NCI-H526 treated with DMSO at 0.1 percent for 48 hours (cell line): Measurements from ENCODE around the gene MEPCE.
"Not testable (repeated sequence)": the region's sequence is repeated elsewhere in the genome, so short reads cannot be mapped to it uniquely, and the experiment has no call there.

Experiments
- DNase-seq: peaks from one replicate; lab custom pipeline; 2025; lab: John Stamatoyannopoulos, UW

MEPCE gene

DNA sequence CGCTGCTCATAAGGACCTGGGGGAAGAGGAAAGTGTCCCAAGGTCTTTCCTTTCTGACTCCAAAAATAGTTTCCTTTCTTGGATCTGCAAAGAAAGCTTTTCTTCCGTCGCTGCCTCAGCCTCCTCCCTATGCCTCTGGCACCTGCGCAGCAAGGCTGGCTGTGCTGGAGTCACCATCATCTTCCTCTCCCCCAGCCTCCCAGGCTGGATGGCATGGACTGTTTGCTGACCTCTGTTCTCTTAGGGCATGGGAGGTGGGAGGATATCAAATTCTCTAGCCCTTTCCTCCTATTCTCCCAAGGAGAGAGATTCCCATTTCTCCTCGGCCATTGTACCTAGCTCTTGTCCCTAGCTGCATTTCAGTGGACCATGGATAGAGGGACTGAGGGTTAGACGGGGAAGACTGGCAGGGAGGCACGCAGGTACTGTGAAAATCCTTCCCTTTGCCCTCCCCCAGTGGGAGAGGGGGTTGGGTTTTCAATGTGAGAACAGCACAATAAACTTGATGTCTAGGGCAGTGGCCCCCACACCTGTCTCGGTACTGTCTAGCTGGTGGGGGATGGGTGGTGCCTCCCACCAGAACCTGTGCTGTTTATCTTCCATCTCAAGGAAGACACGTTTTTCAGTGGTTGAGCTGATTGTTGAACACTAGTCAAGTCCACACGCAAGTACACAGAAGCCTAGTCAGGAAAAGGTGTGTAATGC is 4.1 kb downstream of the MEPCE start:
- DNase-seq = no peak

DNA sequence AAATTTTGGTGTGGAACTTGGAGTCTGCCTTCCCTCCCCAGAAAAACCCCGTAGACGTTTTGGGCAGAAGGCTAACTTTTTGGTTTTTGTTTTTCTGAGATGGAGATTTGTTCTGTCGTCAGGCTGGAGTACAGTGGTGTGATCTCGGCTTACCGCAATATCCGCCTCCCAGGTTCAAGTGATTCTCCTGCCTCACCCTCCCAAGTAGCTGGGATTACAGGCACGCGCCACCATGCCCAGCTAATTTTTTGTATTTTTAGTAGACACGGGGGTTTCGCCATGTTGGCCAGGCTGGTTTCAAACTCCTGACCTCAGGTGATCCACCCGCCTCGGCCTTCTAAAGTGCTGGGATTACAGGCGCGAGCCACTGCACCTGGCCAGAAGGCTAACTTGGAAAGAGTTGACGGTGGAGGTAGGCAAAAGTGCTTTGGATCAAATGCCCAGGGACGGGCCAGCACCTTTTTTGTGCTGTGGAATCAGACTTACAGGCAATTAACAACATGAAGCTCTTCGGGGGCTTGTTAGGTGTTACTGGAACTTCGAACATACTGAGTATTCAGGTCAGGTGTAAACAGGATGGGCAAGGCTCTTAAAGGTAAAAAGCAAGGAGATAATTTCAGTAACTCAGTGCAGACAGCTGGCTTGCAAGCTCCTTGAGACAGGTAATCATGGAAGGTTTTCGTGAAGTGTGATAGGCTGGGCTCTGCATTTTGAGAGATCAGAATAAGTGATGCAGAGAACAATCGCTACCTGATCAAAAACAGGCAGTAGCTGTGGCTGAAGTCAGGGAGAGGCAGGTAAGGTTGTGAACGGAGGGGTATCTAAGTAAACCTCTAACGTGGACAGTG is 4.9 kb downstream of the MEPCE start:
- no peak for DNase-seq

GRCh38 chr7:100435401-100436304 is 6.0 kb downstream of the MEPCE start:
- no peak for DNase-seq

DNA sequence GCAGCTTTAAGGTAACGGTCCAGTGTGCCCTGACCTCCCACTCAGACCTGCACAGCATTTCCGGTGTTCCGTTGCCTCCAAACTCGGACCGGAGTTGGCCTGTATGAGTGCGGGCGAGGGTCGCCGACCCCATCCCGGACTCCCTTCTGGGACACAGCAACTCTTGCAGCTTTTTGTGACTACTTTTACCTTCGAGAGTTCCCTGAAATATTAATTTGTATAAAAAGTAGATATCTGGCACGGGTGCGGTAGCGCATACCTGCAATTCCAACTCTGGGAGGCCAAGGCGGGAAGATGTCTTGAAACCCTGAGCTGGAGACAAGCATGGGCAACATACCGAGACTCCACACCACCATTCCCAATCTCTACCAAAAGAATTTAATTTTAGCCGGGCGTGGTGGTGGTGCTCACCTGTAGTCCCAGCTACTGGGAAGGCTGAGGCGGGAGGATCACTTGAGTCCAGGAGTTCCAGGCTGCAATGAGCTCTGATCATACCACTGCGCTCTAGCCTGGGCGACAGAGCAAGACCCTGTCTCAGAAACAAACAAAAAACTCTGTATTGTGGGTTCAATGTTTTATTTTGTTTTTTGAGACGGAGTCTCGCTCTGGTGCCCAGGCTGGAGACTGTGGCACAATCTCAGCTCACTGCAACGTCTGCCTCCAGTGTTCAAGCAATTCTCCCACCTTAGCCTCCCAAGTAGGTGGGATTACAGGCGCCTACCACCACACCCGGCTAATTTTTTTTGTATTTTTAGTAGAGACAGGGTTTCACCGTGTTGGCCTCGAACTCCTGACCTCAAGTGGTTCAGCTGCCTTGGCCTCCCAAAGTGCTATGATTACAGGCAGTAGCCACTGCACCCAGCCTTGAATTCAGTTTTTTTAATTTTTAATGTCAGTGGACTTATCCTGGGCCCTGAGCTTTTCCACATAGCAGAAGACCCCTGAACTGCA is 7.8 kb downstream of the MEPCE start:
- no peak for DNase-seq

DNA sequence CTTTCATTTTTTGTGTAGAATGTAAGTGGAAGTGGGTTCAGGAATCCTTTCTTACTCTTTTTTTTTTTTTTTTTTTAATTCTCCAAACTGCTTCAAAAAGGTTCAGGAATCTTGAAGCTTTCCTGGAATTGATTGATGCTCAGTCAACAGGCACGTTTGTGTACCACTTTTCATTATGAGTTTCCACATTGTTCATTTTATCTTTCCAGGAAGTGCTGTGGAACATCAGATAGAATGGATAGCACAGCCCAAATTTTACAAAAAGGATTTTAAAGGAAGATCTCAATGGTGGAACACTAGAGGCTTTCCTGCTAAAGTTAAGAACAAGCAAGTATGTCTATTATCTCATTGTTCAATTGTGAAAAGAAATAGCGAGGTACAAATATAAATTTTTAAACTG is 8.5 kb downstream of the MEPCE start:
- no peak for DNase-seq

DNA sequence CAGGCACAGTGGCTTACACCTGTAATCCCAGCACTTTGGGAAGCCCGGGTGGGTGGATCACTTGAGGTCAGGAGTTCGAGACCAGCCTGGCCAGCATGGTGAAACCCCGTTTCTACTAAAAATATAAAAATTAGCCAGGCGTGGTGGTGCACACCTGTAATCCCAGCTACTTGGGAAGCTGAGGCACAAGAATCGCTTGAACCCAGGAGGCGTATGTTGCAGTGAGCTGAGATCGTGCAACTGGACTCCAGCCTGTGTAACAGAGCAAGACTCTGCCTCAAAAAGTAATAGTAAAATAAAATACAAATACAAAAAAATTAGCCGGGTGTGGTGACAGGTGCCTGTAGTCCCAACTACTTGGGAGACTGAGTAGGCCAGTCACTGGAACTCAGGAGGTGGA is 9.1 kb downstream of the MEPCE start:
- DNase-seq = not testable (repeated sequence)

DNA sequence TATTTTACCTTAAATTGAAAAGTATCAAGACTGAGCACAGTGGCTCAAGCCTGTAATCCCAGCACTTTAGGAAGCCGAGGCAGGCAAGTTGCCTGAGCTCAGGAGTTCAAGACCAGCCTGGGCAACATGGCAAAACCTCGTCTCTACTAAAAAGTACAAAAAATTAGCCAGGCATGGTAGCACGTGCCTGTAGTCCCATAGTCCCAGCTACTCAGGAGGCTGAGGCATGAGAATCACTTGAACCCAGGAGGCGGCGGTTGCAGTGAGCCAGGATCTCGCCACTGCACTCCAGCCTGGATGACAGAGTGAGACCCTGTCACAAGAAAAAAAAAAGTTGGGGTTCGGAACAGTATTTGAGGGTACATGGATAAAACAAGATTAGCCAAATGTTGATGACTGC is 9.6 kb downstream of the MEPCE start:
- not testable (repeated sequence) for DNase-seq

DNA sequence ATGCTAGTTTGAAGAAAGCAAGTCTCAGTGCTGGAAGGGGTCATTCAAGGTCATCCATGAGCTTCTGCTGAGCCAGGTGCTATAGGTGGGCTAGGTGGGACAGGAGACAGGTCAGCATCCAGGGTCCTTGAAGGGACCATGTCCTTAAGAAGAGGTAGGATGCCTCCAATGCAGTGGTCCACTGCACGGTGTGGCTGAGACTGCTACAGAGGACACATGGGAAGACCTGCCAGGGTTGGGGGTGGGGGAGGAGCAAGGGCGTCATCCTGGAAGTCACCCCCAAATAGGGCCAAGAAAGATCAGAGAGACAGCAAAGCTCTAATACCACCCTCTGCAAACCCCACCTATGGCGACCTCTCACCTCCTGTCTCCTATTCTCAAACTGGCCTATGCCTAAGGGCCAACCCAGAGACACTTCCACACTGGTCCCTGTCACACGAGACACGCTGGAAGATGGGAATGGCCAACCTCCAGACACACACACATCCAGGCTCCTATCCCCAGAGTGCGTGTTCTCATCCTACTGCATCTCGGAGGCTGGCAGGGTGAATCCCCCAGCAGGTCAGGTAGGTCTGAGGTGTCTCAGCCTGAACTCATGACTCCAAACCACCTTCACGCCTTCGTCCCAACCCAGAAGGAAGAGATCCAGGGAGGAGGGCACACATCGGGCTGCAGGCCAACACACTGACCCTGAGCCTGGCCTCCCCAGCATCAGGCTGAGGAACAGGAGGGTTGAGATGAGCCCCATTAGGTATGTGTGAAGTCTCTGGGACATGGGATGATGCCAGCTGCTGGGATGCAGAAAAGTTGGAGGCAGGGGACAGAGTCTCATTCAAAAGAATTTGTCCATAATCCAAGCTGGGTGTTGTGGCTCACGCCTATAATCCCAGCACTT is 12.3 kb downstream of the MEPCE start:
- DNase-seq = no peak

- no peak for DNase-seq
Observed at GRCh38 chr7:100443096-100443840, 13.6 kb downstream of the MEPCE start.

GRCh38 chr7:100444311-100445278 is 15.0 kb downstream of the MEPCE start:
- no peak for DNase-seq

DNA sequence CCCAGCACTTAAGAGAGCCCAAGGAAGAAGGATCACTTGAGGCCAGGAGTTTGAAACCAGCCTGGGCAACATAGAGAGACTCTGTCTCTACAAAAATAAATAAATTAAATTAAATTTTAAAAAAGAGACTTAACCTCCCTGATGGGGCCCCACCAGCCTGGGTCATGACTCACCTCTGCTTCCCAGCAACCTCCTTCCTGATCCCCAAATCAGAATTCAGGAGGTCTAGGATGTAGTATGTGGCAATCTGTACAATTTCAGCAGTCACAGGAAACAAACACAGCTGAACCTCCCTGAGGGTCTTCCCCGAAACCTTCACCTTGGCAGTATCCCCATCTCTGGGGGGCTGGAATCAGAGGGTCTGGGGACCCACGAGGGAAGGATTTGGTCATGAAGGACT is 16.4 kb downstream of the MEPCE start:
- DNase-seq = no peak

DNA sequence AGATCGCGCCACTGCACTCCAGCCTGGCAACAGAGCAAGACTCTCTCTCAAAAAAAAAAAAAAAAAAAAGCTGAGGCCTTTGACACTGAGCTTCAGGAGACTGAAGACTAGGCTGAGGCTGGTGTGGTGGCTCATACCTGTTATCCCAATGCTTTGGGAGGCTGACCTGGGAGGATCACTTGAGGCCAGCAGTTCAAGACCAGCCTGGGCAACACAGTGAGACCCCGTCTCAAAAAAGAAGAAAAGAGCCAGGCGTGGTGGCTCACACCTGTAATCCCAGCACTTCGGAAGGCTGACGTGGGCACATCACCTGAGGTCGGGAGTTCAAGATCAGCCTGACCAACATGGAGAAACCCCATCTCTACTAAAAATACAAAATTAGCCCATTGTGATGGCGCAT is 17.7 kb downstream of the MEPCE start:
- DNase-seq = not testable (repeated sequence)

DNA sequence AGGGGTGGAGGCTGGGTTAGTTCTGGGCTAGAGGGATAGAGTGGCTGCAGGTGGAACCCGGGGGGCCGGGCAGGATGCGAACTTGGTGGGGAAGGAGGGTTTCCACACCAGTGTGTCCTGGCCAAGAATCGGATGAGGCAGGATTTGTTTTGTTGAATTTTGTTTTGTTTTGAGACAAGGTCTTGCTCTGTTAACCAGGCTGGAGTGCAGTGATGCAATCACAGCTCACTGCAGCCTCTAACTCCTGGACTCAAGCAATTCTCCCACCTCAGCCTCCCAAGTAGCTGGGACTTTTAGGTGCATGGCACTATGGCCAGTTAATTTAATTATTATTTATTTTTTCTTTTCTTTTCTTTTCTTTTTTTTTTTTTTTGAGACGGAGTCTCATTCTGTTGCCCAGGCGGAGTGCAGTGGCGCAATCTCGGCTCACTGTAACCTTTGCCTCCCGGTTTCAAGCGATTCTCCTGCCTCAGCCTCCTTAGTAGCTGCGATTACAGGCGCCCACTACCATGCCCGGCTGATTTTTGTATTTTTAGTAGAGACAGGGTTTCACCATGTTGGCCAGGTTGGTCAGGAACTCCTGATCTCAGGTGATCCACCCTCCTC is 19.7 kb downstream of the MEPCE start:
- no peak for DNase-seq

DNA sequence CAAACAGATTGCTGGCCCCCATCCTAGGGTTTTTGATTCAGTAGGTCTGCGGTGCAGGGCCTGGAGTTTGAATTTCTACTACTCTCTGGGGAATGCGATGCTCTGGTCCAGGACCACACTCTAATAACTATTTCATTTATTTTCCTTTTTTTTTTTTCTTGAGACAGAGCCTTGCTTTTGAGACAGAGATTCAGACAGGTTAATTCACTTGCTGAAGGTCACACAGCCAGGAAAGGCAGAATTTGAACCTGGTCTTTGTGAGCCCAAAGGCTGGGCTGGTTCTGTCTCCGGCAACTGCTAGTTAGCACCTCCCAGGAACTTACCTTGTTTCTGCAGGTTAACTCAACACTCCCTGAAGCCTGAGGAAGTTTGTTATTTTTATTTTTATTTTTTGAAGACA is 22.9 kb downstream of the MEPCE start:
- no peak for DNase-seq

- DNase-seq = not testable (repeated sequence)
Observed at GRCh38 chr7:100453854-100454253, 24.2 kb downstream of the MEPCE start.

GRCh38 chr7:100455206-100455605 is 25.6 kb downstream of the MEPCE start:
- DNase-seq = no peak

GRCh38 chr7:100456562-100456961 is 26.9 kb downstream of the MEPCE start:
- no peak for DNase-seq

- no peak for DNase-seq
Observed at GRCh38 chr7:100457033-100457432, 27.4 kb downstream of the MEPCE start.
